NCI-H1930 (cell line): ENCODE results near the gene PDZD8.

Source experiments
- DNase-seq, 2 experiments: peaks; one replicate each; lab custom pipeline; 2025; lab: John Stamatoyannopoulos, UW

The PDZD8 gene, protein sequence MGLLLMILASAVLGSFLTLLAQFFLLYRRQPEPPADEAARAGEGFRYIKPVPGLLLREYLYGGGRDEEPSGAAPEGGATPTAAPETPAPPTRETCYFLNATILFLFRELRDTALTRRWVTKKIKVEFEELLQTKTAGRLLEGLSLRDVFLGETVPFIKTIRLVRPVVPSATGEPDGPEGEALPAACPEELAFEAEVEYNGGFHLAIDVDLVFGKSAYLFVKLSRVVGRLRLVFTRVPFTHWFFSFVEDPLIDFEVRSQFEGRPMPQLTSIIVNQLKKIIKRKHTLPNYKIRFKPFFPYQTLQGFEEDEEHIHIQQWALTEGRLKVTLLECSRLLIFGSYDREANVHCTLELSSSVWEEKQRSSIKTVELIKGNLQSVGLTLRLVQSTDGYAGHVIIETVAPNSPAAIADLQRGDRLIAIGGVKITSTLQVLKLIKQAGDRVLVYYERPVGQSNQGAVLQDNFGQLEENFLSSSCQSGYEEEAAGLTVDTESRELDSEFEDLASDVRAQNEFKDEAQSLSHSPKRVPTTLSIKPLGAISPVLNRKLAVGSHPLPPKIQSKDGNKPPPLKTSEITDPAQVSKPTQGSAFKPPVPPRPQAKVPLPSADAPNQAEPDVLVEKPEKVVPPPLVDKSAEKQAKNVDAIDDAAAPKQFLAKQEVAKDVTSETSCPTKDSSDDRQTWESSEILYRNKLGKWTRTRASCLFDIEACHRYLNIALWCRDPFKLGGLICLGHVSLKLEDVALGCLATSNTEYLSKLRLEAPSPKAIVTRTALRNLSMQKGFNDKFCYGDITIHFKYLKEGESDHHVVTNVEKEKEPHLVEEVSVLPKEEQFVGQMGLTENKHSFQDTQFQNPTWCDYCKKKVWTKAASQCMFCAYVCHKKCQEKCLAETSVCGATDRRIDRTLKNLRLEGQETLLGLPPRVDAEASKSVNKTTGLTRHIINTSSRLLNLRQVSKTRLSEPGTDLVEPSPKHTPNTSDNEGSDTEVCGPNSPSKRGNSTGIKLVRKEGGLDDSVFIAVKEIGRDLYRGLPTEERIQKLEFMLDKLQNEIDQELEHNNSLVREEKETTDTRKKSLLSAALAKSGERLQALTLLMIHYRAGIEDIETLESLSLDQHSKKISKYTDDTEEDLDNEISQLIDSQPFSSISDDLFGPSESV

DNA sequence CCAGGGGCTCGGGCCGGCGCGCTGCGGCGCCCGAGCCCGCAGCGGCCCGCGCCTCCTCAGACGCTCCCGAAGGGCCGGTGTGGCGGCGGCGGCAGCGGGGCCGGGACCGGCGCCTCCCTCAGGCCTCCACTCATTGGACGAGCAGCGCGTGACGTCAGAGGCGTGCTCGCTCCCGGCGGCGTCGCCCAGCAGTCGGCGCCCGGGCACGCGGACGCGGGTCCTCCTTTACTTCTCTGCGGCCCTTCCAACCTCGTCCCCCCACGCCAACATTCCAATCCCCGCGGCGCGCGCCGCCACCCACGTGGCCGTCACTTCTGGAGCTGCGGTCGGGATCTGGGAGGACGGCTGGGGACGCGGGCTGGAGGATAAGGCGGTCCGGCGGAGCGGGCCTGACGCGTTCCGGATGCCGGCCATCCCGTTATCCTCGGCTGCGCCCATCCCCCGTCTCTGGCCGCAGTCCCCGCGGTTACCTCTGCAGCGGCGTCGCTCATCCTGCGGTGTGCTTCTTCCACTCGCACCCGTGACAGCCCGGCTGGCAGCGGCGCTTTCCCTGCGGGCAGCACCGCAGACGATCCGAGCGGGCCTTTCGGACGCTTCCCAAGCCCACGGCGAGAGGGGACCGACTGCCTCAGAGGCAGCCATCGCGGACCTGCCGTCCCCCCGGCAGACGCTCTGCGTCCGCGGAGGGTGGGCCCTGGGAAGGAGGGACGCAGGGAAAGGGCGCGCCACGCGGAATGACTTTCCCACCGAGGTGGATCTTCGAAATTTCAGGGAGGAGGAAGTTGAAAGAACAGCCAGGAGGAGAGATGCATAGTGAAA is at the start of gene PDZD8:
Gene PDZD8, minus strand, starts transcription at position 81 of the 819 bp plus-strand sequence. CDS start 213 bp downstream, outside the sequence.
- DNase-seq = peak; percentile 69 to 77

DNA sequence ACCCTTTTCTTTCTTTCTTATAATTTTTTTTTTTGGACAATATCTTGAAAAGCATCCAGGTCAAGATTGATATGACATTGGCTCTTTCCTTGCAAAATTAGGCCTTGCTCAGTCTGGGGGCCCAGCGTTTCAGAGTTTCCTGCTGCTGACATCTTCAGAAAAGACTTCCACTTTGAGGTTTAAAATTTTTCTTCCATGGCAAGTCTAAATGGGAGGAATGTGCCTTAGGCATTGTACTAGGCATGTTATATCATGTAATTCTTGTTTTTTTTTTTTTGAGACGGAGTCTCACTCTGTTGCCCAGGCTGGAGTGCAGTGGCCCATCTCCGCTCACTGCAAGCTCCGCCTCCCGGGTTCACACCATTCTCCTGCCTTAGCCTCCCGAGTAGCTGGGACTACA is 48.9 kb upstream of the PDZD8 start:
- DNase-seq = no peak

DNA sequence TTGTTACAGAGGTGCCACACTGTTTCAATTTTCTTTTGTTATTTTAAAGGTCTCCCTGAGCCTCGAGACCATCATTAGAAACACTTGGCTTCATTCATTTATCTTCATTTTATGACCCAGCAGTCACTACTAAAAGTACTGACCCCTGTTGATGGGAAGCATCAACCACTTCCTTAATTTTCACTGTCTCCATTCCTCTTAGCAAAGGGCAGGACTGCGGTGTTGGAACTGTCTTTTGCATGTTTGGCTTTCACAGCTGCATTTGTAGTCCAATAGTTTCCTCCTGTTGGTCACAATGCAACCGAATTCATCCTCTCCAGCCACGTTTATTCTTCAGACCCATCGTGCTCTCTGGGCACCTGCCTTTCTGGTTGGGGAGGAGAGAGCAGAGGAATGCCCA is 46.7 kb upstream of the PDZD8 start:
- no peak for DNase-seq

DNA sequence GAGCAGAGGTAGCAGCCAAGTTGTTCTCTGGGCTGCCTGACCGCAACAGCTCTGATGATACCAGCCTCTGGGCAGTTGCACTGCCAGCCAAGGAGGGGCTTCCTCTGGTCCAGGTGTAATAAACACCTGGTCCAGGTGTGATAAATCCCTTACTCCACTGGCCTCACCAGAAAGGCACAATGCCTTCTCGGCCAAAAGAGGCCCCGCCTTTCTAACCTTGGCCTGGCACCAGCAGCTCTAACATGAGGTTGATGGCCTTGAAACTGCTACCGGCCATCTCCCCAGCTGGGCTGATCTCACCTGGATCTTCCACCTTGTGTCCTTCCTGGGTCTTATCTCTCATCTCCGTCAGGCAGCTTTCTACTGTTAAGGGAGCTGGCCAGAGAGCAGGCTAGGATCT is 45.5 kb upstream of the PDZD8 start:
- DNase-seq = no peak

DNA sequence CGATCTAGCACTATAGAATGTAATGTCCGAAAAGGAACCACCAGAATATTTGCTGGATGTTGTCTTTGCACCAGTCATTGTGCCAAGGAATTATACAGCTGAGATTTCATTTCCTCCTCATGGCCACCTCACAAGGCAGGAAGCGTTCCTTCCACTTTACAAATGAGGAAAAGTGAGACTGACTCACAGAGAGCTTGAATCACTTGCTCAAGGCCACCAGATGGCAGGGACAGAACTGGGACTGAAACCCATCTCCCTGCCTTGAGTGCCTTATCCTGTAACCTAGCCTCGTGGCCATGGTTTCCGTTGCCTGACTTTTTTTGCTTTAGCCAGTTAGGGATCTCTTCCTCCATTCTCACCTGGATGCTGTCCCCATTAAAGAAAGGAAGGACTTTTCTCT is 44.7 kb upstream of the PDZD8 start:
- no peak for DNase-seq

DNA sequence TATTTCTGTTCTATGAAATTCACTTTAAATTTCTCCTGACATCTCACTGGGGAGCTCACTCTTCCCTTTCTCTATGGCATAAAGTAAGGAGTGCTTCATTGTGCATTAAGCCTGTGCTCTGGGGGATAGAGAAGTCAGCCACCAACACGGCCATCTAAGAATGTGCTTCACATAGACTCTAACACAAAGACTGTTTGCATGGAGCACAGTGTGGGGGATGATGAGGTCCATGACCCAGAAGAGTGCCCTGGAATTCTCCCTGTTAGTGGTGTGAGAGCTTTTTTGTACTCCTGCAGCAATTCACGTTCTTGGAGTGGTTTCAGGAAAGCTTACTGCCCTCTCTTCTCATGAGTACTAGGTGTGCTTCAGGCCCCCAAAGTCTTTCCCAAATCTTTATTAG is 43.9 kb upstream of the PDZD8 start:
- no peak for DNase-seq

DNA sequence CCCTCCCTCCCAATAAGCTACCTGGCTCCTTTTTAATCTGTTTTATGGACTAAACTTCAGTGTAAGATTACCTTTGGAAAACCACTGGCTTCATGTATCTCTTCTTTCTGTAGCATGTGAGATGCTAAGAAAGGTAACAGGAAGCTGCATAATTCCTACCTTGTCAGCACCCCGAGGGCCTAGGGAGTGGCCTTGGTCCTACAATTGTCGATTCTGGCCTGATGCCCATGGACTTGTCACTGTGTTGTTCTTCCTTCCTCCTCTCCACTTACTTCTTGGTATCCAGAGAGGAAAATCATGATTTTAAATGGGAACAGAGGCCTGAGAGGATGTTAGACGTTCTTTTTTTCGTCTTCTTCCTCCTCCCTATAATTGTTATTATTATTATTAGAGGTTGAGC is 42.9 kb upstream of the PDZD8 start:
- DNase-seq = no peak

DNA sequence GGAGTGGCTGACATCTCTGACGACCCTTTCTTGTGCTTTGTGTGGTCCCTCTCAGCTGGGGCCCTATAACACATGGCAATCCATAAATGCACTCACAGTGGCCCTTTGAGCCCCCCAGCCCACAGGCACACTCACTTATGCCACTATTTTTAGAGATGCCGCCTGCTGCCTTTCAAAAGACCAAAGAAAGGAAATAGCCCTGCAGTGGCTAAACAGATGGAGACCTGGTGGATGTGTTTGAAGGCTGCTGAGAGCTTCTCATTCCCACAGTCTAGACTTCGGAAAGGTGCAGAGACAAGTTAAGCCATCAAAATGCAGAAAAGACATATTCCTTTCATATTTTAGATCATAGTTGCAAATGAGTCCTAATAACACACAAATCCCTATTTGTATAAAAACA is 42.0 kb upstream of the PDZD8 start:
- DNase-seq = no peak

DNA sequence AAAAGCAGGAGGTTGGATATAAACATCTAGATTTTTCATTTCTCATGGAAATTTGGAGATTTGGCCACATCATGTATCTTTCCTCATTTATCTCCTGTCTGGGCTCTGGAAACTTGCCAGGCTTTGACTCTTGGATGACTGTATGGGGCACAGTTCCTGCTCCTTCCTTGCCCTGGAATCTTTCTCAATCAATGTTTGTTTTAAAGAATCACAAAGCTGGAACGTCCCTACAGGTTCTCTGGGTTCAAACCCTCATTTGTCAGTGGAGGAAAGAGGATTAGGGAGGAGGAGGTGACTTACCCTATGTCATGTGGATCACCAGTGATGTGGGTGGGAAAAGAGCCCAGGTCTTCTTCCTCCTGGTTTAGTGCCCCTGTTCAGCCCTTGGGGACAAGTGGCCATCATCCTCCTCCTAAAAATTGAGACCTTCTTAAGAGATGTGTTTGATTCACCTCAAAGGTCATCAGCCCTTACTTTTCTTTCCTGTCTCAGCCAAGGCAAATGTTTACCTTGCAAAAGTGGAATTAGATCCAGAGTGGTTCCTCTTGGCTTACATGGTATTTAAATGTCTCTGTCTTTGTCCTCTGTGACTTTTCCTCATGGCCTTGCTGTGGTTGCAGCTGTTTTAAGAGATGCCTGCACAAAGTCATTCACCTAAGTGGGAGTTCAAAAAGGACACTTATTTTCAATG is 38.8 kb upstream of the PDZD8 start:
- DNase-seq = no peak

DNA sequence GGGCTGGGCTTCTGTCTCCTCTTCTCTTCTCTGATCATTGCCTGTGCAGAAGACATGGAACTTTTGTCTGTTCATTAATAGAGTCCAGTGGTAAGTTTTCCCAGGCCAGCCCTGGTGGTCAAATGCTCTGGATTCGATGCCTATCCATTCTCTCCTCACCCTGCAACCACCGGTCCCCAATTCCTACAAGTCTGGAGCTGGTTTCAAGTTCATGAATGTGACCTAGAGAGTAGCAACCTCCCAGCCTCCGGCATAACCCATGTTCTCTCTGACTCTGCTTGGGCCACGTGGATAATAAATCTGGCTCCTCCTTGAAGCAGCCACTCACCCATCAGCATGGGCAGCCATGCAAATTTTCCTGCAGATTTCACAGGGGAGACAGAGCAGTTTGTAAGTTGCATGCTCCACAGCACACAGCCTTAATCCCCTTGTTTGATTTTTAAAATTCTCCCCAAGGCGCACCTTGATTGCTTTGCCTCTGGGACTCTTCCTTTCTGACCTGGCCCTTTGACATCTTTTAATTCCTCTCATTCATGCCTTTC is 37.3 kb upstream of the PDZD8 start:
- no peak for DNase-seq

DNA sequence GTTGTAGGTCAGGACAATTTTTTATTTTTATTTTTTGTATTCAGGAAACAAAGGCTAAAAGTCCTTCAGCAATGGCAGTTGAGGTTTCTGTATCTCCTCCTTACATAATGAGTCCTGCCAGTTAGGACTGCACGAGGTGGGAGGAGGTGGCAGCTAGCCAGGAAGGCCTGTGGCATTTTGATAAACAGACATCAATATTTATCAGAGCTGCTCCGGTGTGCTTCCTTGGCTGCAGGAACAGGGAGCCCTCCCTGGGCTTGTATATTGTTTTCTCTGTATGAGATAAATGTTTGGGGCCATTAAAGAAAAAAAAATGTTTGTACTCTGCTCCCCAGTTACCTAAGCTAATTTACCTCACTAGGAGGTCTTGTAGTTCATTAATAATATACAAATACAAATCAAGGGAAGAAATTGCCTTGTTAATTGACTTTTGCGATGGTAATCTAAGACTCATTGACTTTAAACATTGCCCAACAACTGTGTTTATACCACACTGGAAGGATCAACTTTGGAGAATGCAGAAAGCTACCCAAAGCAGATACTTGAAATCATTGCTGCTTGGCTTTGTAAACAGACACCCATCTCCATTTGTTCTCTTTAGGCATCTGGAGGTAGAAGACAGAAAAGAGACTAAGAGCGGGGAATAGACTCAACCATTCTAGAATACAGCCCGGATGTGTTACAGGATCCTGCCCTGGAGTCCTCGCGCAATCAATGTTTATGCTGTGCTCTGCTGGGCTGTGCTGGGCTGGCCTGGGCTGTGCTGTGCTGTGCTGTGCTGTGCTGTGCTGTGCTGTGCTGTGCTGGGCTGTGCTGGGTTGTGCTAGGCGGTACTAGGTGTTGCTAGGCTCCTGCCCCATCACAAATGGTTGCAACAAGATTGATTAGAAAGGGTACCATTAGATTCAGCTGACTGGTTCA is 36.5 kb upstream of the PDZD8 start:
- no peak for DNase-seq

DNA sequence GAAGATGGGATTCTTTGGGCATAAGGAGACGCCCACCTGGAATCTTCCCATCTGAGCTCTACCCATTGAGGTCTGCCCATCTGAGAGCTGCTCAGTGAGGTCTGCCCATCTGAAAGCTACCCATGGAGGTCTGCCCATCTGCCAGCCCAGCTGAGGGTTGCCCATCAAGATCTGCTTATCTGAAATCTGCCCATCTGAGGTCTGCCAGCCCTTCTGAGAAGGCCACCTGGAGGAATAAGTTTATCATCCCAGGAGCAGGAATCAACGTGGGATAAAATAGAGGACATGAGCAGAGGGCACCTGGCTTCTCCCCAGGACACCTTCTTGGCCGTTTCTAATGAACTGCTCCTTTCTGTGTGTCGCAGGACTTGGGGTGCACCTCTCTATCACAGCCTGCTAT is 35.3 kb upstream of the PDZD8 start:
- no peak for DNase-seq

DNA sequence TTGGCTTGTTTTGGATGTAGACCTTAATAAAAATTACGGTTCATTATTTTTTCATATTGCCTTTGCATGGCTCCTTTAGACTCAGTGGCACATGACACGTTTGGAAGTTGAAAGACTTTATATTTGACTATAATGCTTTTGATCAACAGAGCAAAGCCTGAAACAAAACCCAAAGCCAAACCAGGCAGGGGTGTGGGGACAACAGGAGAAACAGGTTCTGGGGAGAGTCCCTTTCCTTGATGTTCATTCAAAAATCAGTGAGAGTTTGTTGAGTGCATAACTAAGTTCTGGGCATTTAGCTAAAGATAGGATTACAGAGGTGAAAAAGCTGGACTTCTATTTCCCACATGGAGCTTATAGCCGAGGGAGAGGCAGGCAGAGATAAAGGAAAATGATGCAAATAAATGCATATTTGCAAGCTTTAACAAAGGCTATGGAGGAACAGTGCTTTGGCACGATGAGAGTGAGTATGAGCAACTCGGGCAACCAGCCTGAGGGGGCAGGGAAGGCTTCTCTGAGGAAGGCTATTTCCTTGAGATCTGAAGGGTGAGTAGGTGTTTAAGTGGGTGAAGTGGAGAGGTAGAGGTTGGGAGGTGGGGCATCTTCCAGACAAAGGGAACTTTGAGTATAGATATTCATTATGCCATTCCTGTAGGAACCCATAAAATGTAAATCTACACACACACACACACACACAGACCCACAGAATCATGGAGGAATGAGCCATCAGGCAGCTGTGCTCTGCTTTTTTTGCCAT is 34.5 kb upstream of the PDZD8 start:
- no peak for DNase-seq

DNA sequence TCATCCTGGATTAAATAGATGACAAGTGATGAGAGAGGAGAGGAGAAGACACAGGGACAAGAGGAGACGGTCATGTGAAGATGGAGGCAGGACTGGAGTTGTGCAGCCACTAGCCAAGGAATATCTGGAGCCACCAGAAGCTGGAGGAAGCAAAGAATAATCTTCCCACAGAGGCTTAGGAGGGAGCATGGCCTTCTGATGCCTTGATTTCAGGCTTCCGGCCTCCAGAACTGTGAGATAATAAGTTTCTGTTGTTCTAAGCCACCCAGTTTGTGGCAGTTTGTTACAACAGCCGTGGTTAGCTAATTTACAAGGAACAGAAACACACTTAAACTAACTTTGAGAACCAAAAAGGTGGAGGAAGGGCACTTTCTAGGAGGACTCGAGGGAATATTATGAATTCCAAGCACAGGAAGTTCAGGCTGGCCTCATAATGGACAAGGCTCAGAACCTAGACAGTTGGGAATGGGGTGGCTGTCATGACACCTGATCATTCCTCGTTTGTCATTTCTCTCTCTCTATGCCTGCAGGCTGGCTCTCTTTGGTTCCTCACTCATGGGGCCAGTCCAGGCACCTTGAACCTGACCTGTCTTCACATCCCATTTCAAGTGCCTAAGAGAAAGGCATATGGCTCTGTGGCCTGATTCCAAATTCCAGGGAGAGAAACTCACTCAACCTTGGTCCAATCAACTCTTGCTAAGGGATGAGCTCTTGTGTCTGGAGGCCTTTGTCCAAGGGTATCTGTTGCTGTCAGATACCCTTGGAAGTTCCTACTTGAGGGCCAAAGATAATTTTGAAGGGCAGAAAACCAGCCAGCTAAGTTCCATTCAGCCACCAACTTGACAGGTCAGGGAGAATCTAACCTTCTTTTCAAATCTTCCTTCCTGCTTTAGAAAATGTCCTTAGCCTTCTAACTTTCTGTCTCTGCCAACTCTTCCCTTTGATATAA is 33.5 kb upstream of the PDZD8 start:
- DNase-seq = no peak

DNA sequence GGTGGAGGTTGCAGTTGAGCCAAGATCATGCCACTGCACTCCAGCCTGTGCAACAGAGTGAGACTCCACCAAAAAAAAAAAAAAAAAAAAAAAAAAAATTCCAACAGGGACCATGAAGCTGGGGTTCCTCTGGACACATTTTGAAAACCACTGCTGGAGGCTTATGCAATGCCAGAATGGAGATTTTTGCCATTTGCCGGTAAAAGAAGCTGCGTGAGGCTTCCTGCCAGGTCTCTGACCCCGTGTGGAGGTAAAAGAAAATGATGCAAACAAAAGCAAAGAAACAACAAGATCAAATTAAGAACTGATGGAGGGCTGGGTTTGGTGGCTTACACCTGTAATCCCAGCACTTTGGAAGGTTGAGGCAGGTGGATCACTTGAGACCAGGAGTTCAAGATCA is 30.5 kb upstream of the PDZD8 start:
- DNase-seq = no peak

DNA sequence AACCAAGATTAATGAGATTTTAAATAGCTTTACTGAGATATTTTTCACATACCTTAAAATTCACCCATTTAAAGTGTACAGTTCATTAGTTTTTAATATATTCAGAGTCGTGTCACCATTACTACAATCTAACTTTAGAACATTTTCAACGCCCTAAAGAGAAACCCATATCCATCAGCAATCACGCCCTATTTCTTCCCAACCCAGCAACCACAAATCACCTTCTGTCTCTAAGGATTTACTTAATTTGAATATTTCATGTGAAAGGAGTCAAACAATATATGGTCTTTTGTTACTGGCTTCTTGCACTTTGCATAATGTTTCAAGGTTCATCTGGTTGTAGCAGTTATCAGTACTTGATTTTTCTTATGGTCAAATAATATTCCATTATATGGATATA is 25.1 kb upstream of the PDZD8 start:
- DNase-seq = no peak

DNA sequence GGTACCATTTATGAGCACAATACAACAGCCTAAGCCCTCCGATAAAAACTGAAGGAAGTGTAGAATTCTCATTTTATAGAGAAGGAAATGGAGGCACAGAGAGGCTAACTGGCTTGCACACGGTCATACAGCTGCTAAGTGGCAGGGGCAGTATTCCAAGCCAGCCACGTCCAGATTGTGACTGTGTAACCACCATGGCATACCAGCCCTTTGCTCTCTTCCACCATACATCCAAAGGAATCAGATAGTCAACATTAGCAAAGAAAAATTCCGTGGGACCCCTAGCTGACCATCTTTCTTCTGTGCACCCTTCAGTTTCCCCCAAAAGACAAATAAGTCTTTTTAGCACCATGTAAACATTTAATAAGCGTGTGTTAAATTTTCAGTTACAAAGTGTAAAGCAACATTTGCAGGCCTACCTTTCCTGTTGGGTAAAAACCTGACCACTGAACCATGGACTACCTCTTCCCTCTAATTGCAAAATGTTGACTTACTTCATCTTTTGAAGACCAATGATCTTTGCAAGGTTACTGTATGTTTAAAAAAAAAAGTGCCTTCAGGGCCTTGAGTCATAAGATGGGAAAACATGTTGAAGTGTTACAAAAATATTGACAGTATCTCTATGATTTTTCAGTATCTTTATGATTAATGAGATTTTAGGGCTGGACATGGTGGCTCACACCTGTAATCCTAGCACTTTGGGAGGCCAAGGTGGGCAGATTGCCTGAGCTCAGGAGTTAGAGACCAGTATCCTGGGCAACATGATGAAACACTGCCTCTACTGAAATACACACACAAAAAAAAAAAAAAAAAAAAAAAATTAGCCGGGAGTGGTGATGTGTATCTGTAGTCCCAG is 24.3 kb upstream of the PDZD8 start:
- DNase-seq = no peak
